ENCODE measurements around the gene SHISA9.
A peak's percentile ranks its signal among the peaks of the same experiment; 100 is the strongest.

SHISA9 gene

GRCh38 chr16:13104772-13105171, 203.4 kb downstream of the SHISA9 start:
- H2BK5ac ChIP-seq (ENCODE audit: low read depth, low read length, poor library complexity) = no peak overlapping the region
- H3K23ac ChIP-seq (ENCODE audit: low read length) = no peak overlapping the region
- no peak overlapping the region for H3K4me3 ChIP-seq (ENCODE audit: low read depth, low read length)
- no peak overlapping the region for H3K4me2 ChIP-seq (ENCODE audit: low read length)
- H4K91ac ChIP-seq (ENCODE audit: low read depth, low read length) = no peak overlapping the region
- no peak overlapping the region for H2BK120ac ChIP-seq (ENCODE audit: insufficient read depth, low read length, poor library complexity)
- no peak overlapping the region for H3K14ac ChIP-seq (ENCODE audit: low read length)
- H3K9me3 ChIP-seq (ENCODE audit: insufficient read depth, low read depth, low read length) = no peaks in the 10 kb centered on the region
- H2AK5ac ChIP-seq (ENCODE audit: low read length) = no peak overlapping the region
- no peak for DNase-seq
- WGBS (ENCODE audit: extremely low coverage, insufficient coverage, insufficient read length) = no CpG with 5 or more reads among the region's 5 CpGs
- H3K27ac ChIP-seq (ENCODE audit: low read depth, low read length) = no peak overlapping the region
- no peaks in the 10 kb centered on the region for H3K27me3 ChIP-seq (ENCODE audit: insufficient read depth, low read length)
- no peak overlapping the region for H3K4ac ChIP-seq (ENCODE audit: low read depth, low read length)
- H3K36me3 ChIP-seq (ENCODE audit: control insufficient read depth in 1 of 2, insufficient read depth in 2 of 2, low read length in 2 of 2) = no peaks in the 10 kb centered on the region
- no peak overlapping the region for H2AFZ ChIP-seq (ENCODE audit: insufficient read depth, low read length, poor library complexity)
- peaks cover 7% of the 10 kb centered on the region in 2 experiments for H3K4me1 ChIP-seq (ENCODE audit: control insufficient read depth in 1 of 2, insufficient read depth in 2 of 2, low read length in 2 of 2)
- H4K12ac ChIP-seq (ENCODE audit: low read depth, low read length) = no peak overlapping the region
- H4K8ac ChIP-seq (ENCODE audit: low read depth, low read length) = no peak overlapping the region
- H2BK12ac ChIP-seq (ENCODE audit: low read length) = no peak overlapping the region
- no peak overlapping the region for H3K9ac ChIP-seq (ENCODE audit: low read length)
- H3K79me1 ChIP-seq (ENCODE audit: low read length) = peaks cover 4% of the 10 kb centered on the region
- H3K18ac ChIP-seq (ENCODE audit: low read length) = no peak overlapping the region
- no peaks in the 10 kb centered on the region for H3K79me2 ChIP-seq (ENCODE audit: control insufficient read depth, insufficient read depth, low read length, poor library complexity)

GRCh38 chr16:13105427-13105826, 204.0 kb downstream of the SHISA9 start:
- Histone ChIP-seq H2AK5ac (ENCODE audit: low read length) (no peak overlapping the region), H4K8ac (ENCODE audit: low read depth, low read length) (no peak overlapping the region), H2BK120ac (ENCODE audit: insufficient read depth, low read length, poor library complexity) (no peak overlapping the region), H3K18ac (ENCODE audit: low read length) (peak overlapping the region; percentile 47), H3K79me2 (ENCODE audit: control insufficient read depth, insufficient read depth, low read length, poor library complexity) (no peaks in the 10 kb centered on the region), H3K9me3 (ENCODE audit: insufficient read depth, low read depth, low read length) (no peaks in the 10 kb centered on the region), H2BK12ac (ENCODE audit: low read length) (no peak overlapping the region), H3K36me3 (ENCODE audit: control insufficient read depth in 1 of 2, insufficient read depth in 2 of 2, low read length in 2 of 2) (no peaks in the 10 kb centered on the region), H2AFZ (ENCODE audit: insufficient read depth, low read length, poor library complexity) (no peak overlapping the region), H3K4ac (ENCODE audit: low read depth, low read length) (no peak overlapping the region), H2BK5ac (ENCODE audit: low read depth, low read length, poor library complexity) (no peak overlapping the region), H3K4me3 (ENCODE audit: low read depth, low read length) (no peak overlapping the region), H3K23ac (ENCODE audit: low read length) (no peak overlapping the region), H3K4me2 (ENCODE audit: low read length) (no peak overlapping the region), H3K9ac (ENCODE audit: low read length) (no peak overlapping the region), H3K27ac (ENCODE audit: low read depth, low read length) (no peak overlapping the region), H4K91ac (ENCODE audit: low read depth, low read length) (no peak overlapping the region), H3K14ac (ENCODE audit: low read length) (no peak overlapping the region), H3K79me1 (ENCODE audit: low read length) (peaks cover 5% of the 10 kb centered on the region), H3K4me1 (ENCODE audit: control insufficient read depth in 1 of 2, insufficient read depth in 2 of 2, low read length in 2 of 2) (peaks cover 8% of the 10 kb centered on the region in 2 experiments), H4K12ac (ENCODE audit: low read depth, low read length) (no peak overlapping the region), H3K27me3 (ENCODE audit: insufficient read depth, low read length) (no peaks in the 10 kb centered on the region)
- no CpG with 5 or more reads among the region's 5 CpGs for WGBS (ENCODE audit: extremely low coverage, insufficient coverage, insufficient read length)
- no peak for DNase-seq

GRCh38 chr16:13106464-13106863, 205.1 kb downstream of the SHISA9 start:
- no peak overlapping the region for H3K4me3 ChIP-seq (ENCODE audit: low read depth, low read length)
- no peak overlapping the region for H3K18ac ChIP-seq (ENCODE audit: low read length)
- no peak overlapping the region for H2AFZ ChIP-seq (ENCODE audit: insufficient read depth, low read length, poor library complexity)
- no peak for DNase-seq
- no peak overlapping the region for H3K23ac ChIP-seq (ENCODE audit: low read length)
- no peak overlapping the region for H4K8ac ChIP-seq (ENCODE audit: low read depth, low read length)
- no CpG with 5 or more reads among the region's 2 CpGs for WGBS (ENCODE audit: extremely low coverage, insufficient coverage, insufficient read length)
- no peak overlapping the region for H3K9ac ChIP-seq (ENCODE audit: low read length)
- no peak overlapping the region for H3K4me2 ChIP-seq (ENCODE audit: low read length)
- no peak overlapping the region for H2AK5ac ChIP-seq (ENCODE audit: low read length)
- no peaks in the 10 kb centered on the region for H3K36me3 ChIP-seq (ENCODE audit: control insufficient read depth in 1 of 2, insufficient read depth in 2 of 2, low read length in 2 of 2)
- no peak overlapping the region for H3K27ac ChIP-seq (ENCODE audit: low read depth, low read length)
- no peaks in the 10 kb centered on the region for H3K27me3 ChIP-seq (ENCODE audit: insufficient read depth, low read length)
- peaks cover 5% of the 10 kb centered on the region for H3K79me1 ChIP-seq (ENCODE audit: low read length)
- no peak overlapping the region for H3K4ac ChIP-seq (ENCODE audit: low read depth, low read length)
- H3K14ac ChIP-seq (ENCODE audit: low read length) = no peak overlapping the region
- H2BK5ac ChIP-seq (ENCODE audit: low read depth, low read length, poor library complexity) = no peak overlapping the region
- H3K4me1 ChIP-seq (ENCODE audit: control insufficient read depth in 1 of 2, insufficient read depth in 2 of 2, low read length in 2 of 2) = peaks cover 8 to 10% of the 10 kb centered on the region in 2 experiments
- H2BK120ac ChIP-seq (ENCODE audit: insufficient read depth, low read length, poor library complexity) = no peak overlapping the region
- H4K91ac ChIP-seq (ENCODE audit: low read depth, low read length) = no peak overlapping the region
- no peak overlapping the region for H4K12ac ChIP-seq (ENCODE audit: low read depth, low read length)
- no peak overlapping the region for H2BK12ac ChIP-seq (ENCODE audit: low read length)
- no peaks in the 10 kb centered on the region for H3K79me2 ChIP-seq (ENCODE audit: control insufficient read depth, insufficient read depth, low read length, poor library complexity)
- no peaks in the 10 kb centered on the region for H3K9me3 ChIP-seq (ENCODE audit: insufficient read depth, low read depth, low read length)

- no peak overlapping the region for H2AFZ ChIP-seq (ENCODE audit: insufficient read depth, low read length, poor library complexity)
- no peaks in the 10 kb centered on the region for H3K9me3 ChIP-seq (ENCODE audit: insufficient read depth, low read depth, low read length)
- H3K4me1 ChIP-seq (ENCODE audit: control insufficient read depth in 1 of 2, insufficient read depth in 2 of 2, low read length in 2 of 2) = peaks cover 10 to 12% of the 10 kb centered on the region in 2 experiments
- no peaks in the 10 kb centered on the region for H3K27me3 ChIP-seq (ENCODE audit: insufficient read depth, low read length)
- H3K79me2 ChIP-seq (ENCODE audit: control insufficient read depth, insufficient read depth, low read length, poor library complexity) = no peaks in the 10 kb centered on the region
- H3K27ac ChIP-seq (ENCODE audit: low read depth, low read length) = no peak overlapping the region
- H3K36me3 ChIP-seq (ENCODE audit: control insufficient read depth in 1 of 2, insufficient read depth in 2 of 2, low read length in 2 of 2) = no peaks in the 10 kb centered on the region
- peak overlapping the region; percentile 29 for H4K91ac ChIP-seq (ENCODE audit: low read depth, low read length)
- H3K23ac ChIP-seq (ENCODE audit: low read length) = no peak overlapping the region
- no CpG with 5 or more reads among the region's 5 CpGs for WGBS (ENCODE audit: extremely low coverage, insufficient coverage, insufficient read length)
- H3K4ac ChIP-seq (ENCODE audit: low read depth, low read length) = no peak overlapping the region
- H2BK5ac ChIP-seq (ENCODE audit: low read depth, low read length, poor library complexity) = no peak overlapping the region
- H3K4me2 ChIP-seq (ENCODE audit: low read length) = no peak overlapping the region
- H4K8ac ChIP-seq (ENCODE audit: low read depth, low read length) = no peak overlapping the region
- H2BK12ac ChIP-seq (ENCODE audit: low read length) = no peak overlapping the region
- no peak overlapping the region for H3K4me3 ChIP-seq (ENCODE audit: low read depth, low read length)
- peak overlapping the region; percentile 49 for H2BK120ac ChIP-seq (ENCODE audit: insufficient read depth, low read length, poor library complexity)
- H4K12ac ChIP-seq (ENCODE audit: low read depth, low read length) = no peak overlapping the region
- DNase-seq = peak; percentile 23 to 71
- no peak overlapping the region for H3K9ac ChIP-seq (ENCODE audit: low read length)
- H3K18ac ChIP-seq (ENCODE audit: low read length) = no peak overlapping the region
- H2AK5ac ChIP-seq (ENCODE audit: low read length) = no peak overlapping the region
- H3K79me1 ChIP-seq (ENCODE audit: low read length) = peaks cover 7% of the 10 kb centered on the region
- no peak overlapping the region for H3K14ac ChIP-seq (ENCODE audit: low read length)
These were observed 206.7 kb downstream of the SHISA9 start for GRCh38 chr16:13108126-13108525.

Data from trophoblast cell (in vitro differentiated cells and primary cell).